HG02759 (cell line): ENCODE data around the gene CRYGD.

Source experiments
- ATAC-seq: cut with Tn5 transposase; IDR thresholded peaks from one replicate; pipeline ENCODE4 v1.9.1; 2021; ENCODE audit warnings: mild to moderate bottlenecking, moderate library complexity; ENCODE audit not compliant: unreplicated experiment

Gene CRYGD

DNA sequence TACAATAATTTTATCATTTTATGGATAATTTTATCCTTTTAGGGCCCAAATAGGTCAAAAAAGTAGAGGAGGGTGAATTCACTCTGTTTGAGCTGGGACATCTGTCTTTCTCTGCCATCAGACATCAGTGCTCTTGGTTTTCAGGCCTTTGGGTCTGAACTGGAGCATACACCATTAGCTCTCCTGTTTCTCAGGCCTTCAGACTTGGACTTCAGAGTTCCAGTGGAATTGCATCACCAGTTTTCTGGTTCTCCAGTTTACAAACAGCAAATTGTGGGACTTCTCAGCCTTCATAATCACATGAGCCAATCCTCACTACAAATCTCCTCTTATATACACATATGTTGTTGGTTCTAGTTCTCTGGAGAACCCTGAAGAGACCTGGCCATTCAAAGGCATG, 33.9 kb downstream of the CRYGD start:
- no peak for ATAC-seq

- no peak for ATAC-seq
Measured at GRCh38 chr2:208086029-208086428, 38.3 kb downstream of the CRYGD start.

DNA sequence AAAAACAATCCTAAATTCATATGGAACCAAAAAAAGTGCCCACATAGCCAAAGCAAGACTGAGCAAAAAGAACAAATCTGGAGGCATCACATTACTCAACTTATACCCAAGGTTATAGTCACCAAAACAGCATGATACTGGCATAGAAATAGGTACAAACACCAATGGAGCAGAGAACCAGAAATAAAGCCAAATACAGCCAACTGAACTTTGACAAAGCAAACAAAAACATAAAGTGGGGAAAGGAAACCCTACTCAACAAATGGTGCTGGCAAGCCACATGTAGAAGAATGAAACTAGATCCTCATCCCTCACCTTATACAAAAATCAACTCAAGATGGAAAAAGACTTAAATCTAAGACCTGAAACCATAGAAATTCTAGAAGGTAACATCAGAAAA, 40.5 kb downstream of the CRYGD start:
- no peak for ATAC-seq

GRCh38 chr2:208077276-208077675, 47.0 kb downstream of the CRYGD start:
- no peak for ATAC-seq

- no peak for ATAC-seq
Measured at GRCh38 chr2:208074610-208075356, 49.5 kb downstream of the CRYGD start.

DNA sequence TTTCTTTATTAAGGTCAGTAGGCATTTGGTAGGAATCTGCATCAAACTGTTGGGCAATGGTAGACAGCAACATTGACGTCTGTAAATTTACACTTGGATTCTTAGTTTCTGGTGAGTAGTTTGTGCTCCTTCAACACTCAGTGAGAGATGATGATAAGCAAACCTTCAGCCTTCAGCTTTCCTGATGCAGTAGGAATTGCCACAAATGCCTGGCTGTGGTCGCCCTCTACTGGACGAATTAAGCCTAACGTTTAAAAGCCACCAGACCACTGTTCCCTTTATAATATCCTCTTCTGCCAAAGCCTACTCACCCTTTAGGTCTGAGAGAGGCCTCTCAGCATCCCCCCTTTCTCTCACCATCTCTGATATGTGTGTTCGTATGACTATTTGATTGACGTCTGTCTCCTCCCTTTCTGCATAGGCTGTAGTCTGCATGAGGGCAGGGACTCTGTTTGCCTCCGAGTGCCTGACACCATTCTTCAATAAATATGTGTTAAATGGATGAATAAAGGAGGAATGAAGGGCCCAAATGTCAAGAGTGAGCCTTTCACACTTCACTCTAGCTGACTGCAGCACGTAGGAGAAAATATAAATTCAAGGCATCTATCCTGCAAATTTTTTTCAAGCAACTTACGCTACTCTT, 52.0 kb downstream of the CRYGD start:
- peak; percentile 91 for ATAC-seq
